Large intestine (tissue), 3 donors: Measurements from ENCODE around the gene FAM171A2. TPM values are rescaled to one million over a fixed set of nuclear protein-coding genes. Genes with fewer than 3 reads are reported as not detected.
A peak's percentile ranks its signal among the peaks of the same experiment; 100 is the strongest.
"Not testable (repeated sequence)": the region's sequence is repeated elsewhere in the genome, so short reads cannot be mapped to it uniquely, and the experiment has no call there.

ENCODE experiments used
- DNase-seq, 2 donors: peaks; one replicate each; pipeline versions ENCODE4 v3.0.0 to v3.0.0-alpha.2; 2013
- H3K27ac ChIP-seq: one replicate; pipeline ENCODE4 v1.5.1; 2013; ENCODE audit warnings: low read length
- H3K27me3 ChIP-seq: 2 replicates; pipeline ENCODE4 v1.6.1; 2013; ENCODE audit warnings: low read length; ENCODE audit not compliant: control insufficient read depth, insufficient read depth
- H3K36me3 ChIP-seq: 2 replicates; pipeline ENCODE4 v1.6.1; 2013; ENCODE audit warnings: low read length; ENCODE audit not compliant: control insufficient read depth, insufficient read depth
- H3K4me1 ChIP-seq: one replicate; pipeline ENCODE4 v1.6.1; 2013; ENCODE audit warnings: low read length; ENCODE audit not compliant: control insufficient read depth, insufficient read depth
- H3K4me3 ChIP-seq: one replicate; pipeline ENCODE4 v1.5.1; 2013; ENCODE audit warnings: low read length
- H3K9me3 ChIP-seq: one replicate; pipeline ENCODE4 v1.6.1; 2013; ENCODE audit warnings: mild to moderate bottlenecking, low read depth, low read length, moderate library complexity; ENCODE audit not compliant: control insufficient read depth
- WGBS: methylation state at CpG from one replicate; pipeline ENCODE4 v1.1.5; 2013; ENCODE audit warnings: low lambda C conversion rate; ENCODE audit not compliant: insufficient coverage; 5-methylcytosine and 5-hydroxymethylcytosine counted together
- polyA plus RNA-seq: library from polyadenylated mRNA; unstranded; fragments of 120-200 nt; gene quantifications from one replicate; pipeline ENCODE4 v1.2.1, GENCODE V29; 2013

FAM171A2 gene
- polyA plus RNA-seq, 1 donor, result 6.5 TPM

GRCh38 chr17:44352828-44353671 lies 10.6 kb downstream of the FAM171A2 start:
- no peak for DNase-seq
- Histone ChIP-seq H3K27me3 (no peaks in the 10 kb centered on the region), H3K9me3 (no peaks in the 10 kb centered on the region), H3K27ac (no peak overlapping the region), H3K36me3 (peaks cover 50% of the 10 kb centered on the region), H3K4me3 (peak overlapping the region; percentile 10), H3K4me1 (no peaks in the 10 kb centered on the region)
- no CpG with 5 or more reads among the region's 22 CpGs for WGBS

DNA sequence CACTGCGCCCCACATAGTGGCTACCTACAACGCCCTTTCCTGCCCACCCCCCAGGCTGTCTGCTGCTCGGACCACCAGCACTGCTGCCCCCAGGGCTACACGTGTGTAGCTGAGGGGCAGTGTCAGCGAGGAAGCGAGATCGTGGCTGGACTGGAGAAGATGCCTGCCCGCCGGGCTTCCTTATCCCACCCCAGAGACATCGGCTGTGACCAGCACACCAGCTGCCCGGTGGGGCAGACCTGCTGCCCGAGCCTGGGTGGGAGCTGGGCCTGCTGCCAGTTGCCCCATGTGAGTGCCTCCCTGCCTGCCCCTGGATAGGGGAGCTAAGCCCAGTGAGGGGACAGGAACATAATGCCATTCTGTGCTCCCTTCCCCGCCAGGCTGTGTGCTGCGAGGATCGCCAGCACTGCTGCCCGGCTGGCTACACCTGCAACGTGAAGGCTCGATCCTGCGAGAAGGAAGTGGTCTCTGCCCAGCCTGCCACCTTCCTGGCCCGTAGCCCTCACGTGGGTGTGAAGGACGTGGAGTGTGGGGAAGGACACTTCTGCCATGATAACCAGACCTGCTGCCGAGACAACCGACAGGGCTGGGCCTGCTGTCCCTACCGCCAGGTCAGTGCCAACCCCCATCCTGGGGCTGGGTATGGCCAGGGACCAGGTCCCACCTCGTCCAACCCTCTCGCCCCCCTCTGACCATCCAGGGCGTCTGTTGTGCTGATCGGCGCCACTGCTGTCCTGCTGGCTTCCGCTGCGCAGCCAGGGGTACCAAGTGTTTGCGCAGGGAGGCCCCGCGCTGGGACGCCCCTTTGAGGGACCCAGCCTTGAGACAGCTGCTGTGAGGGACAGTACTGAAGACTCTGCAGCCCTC lies 11.5 kb downstream of the FAM171A2 start:
- H3K36me3 ChIP-seq, result peaks cover 50% of the 10 kb centered on the region
- WGBS, result no CpG with 5 or more reads among the region's 36 CpGs
- no peaks in the 10 kb centered on the region for H3K9me3 ChIP-seq
- no peaks in the 10 kb centered on the region for H3K27me3 ChIP-seq
- H3K27ac ChIP-seq, result no peak overlapping the region
- no peaks in the 10 kb centered on the region for H3K4me1 ChIP-seq
- DNase-seq, result no peak
- no peak overlapping the region for H3K4me3 ChIP-seq

DNA sequence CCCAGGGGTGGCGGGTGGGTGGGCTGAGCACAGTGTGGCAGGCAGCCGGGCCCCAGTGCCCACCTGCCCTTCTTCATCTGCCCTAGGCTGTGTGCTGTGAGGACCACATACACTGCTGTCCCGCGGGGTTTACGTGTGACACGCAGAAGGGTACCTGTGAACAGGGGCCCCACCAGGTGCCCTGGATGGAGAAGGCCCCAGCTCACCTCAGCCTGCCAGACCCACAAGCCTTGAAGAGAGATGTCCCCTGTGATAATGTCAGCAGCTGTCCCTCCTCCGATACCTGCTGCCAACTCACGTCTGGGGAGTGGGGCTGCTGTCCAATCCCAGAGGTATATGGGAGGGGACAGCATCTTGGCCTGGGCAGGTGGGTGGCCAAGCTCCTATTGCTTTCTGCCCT lies 12.2 kb downstream of the FAM171A2 start:
- no CpG with 5 or more reads among the region's 8 CpGs for WGBS
- no peak for DNase-seq
- H3K4me1 ChIP-seq, result peaks cover 2% of the 10 kb centered on the region
- H3K4me3 ChIP-seq, result no peak overlapping the region
- no peaks in the 10 kb centered on the region for H3K27me3 ChIP-seq
- H3K27ac ChIP-seq, result no peak overlapping the region
- peaks cover 50% of the 10 kb centered on the region for H3K36me3 ChIP-seq
- H3K9me3 ChIP-seq, result no peaks in the 10 kb centered on the region

GRCh38 chr17:44350733-44351226 lies 12.9 kb downstream of the FAM171A2 start:
- no CpG with 5 or more reads among the region's 6 CpGs for WGBS
- DNase-seq, result peak in 1 of 2 donors; percentile 47

DNA sequence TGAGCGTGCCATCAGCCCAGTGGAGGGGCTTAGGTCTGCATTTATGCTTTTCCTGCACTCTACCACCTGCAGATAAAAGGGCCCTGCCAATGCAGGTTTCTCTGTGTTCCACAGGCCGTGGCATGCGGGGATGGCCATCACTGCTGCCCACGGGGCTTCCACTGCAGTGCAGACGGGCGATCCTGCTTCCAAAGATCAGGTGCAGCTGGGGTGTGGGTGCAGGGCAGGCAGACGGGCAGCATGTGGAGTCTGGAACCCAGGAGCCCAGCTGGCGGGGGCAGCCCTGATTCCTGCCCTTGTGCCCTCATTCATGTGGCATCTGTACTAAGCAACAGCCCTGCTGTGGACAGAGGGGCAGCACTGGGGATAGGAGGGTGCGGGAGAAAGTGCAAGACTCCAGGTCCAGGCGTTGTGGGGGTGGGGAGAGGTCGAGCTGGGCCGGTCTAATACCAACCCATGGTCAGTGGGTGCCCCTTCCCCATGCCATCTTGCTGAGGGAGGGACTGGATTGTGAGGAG lies 14.0 kb downstream of the FAM171A2 start:
- Histone ChIP-seq H3K9me3 (no peaks in the 10 kb centered on the region), H3K27me3 (no peaks in the 10 kb centered on the region), H3K4me3 (no peak overlapping the region), H3K27ac (no peak overlapping the region), H3K36me3 (peaks cover 48% of the 10 kb centered on the region), H3K4me1 (peaks cover 11% of the 10 kb centered on the region)
- DNase-seq, result no peak
- WGBS, result no CpG with 5 or more reads among the region's 12 CpGs

More at GRCh38 chr17:44350733-44351226, 12.9 kb downstream of the FAM171A2 start:
- Histone ChIP-seq H3K4me3 (no peak overlapping the region), H3K27ac (no peak overlapping the region), H3K4me1 (peaks cover 9% of the 10 kb centered on the region), H3K27me3 (no peaks in the 10 kb centered on the region), H3K36me3 (peaks cover 50% of the 10 kb centered on the region), H3K9me3 (no peaks in the 10 kb centered on the region)

DNA sequence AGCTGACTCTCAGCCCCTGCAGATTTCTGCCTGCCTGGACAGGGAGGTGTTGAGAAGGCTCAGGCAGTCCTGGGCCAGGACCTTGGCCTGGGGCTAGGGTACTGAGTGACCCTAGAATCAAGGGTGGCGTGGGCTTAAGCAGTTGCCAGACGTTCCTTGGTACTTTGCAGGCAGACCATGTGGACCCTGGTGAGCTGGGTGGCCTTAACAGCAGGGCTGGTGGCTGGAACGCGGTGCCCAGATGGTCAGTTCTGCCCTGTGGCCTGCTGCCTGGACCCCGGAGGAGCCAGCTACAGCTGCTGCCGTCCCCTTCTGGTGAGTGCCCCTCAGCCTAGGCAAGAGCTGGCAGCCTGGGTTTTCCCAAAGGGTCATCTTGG lies 14.7 kb downstream of the FAM171A2 start:
- Histone ChIP-seq H3K36me3 (peaks cover 48% of the 10 kb centered on the region), H3K27ac (no peak overlapping the region), H3K9me3 (no peaks in the 10 kb centered on the region), H3K4me1 (peaks cover 15% of the 10 kb centered on the region), H3K27me3 (no peaks in the 10 kb centered on the region), H3K4me3 (no peak overlapping the region)
- 100% methylated on average over 1 of the region's 6 CpGs for WGBS
- DNase-seq, result no peak

- no peaks in the 10 kb centered on the region for H3K27me3 ChIP-seq
- peaks cover 15% of the 10 kb centered on the region for H3K4me1 ChIP-seq
- H3K9me3 ChIP-seq, result no peaks in the 10 kb centered on the region
- 100% methylated on average over 3 of the region's 9 CpGs for WGBS
- H3K36me3 ChIP-seq, result peaks cover 48% of the 10 kb centered on the region
- H3K27ac ChIP-seq, result no peak overlapping the region
- DNase-seq, result no peak
- no peak overlapping the region for H3K4me3 ChIP-seq
These were observed 15.2 kb downstream of the FAM171A2 start for GRCh38 chr17:44348234-44348987.

GRCh38 chr17:44347206-44348055 lies 16.2 kb downstream of the FAM171A2 start:
- Histone ChIP-seq H3K4me1 (peaks cover 15% of the 10 kb centered on the region), H3K36me3 (peaks cover 42% of the 10 kb centered on the region)
- not testable (repeated sequence) for H3K27me3 ChIP-seq, DNase-seq, H3K9me3 ChIP-seq, H3K4me3 ChIP-seq, H3K27ac ChIP-seq
- 100% methylated on average over 1 of the region's 18 CpGs for WGBS

- Histone ChIP-seq H3K9me3 (no peaks in the 10 kb centered on the region), H3K4me1 (peaks cover 18% of the 10 kb centered on the region), H3K27ac (peak overlapping the region; percentile 97), H3K36me3 (peaks cover 31% of the 10 kb centered on the region), H3K4me3 (peak overlapping the region; percentile 99), H3K27me3 (no peaks in the 10 kb centered on the region)
- no CpG with 5 or more reads among the region's 13 CpGs for WGBS
- DNase-seq, result no peak
These were observed 17.4 kb downstream of the FAM171A2 start for GRCh38 chr17:44346064-44346844.
